GM10266 (cell line): ENCODE results near the gene SLC6A1.

Experiments
- DNase-seq: peaks from one replicate; pipeline ENCODE4 v3.0.0; 2012; ENCODE audit errors: extremely low spot score
- CTCF ChIP-seq: IDR thresholded peaks from 2 replicates; pipeline ENCODE4 v1.5.1; 2012; ENCODE audit warnings: mild to moderate bottlenecking, low read depth; ENCODE audit not compliant: control insufficient read depth, insufficient read depth; ENCODE audit errors: missing control alignments

The SLC6A1 gene

GRCh38 chr3:11000528-11000927 is 8.0 kb downstream of the SLC6A1 start:
- no peak for DNase-seq
- no peak for TF ChIP-seq CTCF

GRCh38 chr3:11001020-11001657 is 8.6 kb downstream of the SLC6A1 start:
- no peak for TF ChIP-seq CTCF
- no peak for DNase-seq

- no peak for TF ChIP-seq CTCF
- no peak for DNase-seq
These were observed 9.1 kb downstream of the SLC6A1 start for GRCh38 chr3:11001658-11002021.

GRCh38 chr3:11002371-11002807 is 9.8 kb downstream of the SLC6A1 start:
- no peak for DNase-seq
- no peak for TF ChIP-seq CTCF

- no peak for TF ChIP-seq CTCF
- no peak for DNase-seq
These were observed 12.0 kb downstream of the SLC6A1 start for GRCh38 chr3:11004563-11004962.

- no peak for DNase-seq
- TF ChIP-seq CTCF = no peak
These were observed 13.2 kb downstream of the SLC6A1 start for GRCh38 chr3:11005686-11006256.
